HCT116 (cell line): ENCODE data around the gene TFIP11.

ENCODE experiments used
- EZH2 ChIP-seq: fragments of 200-600 bp; sonication (generic); IDR thresholded peaks from 2 replicates; pipeline ENCODE4 v1.6.1; 2017; ENCODE audit warnings: antibody characterized with exemption, mixed run types
- POLR2AphosphoS5 ChIP-seq: IDR thresholded peaks from 2 replicates; pipeline ENCODE4 v1.6.1; 2011; ENCODE audit warnings: mild to moderate bottlenecking, low read depth, low read length, moderate library complexity
- TCF7L2 ChIP-seq: IDR thresholded peaks from 2 replicates; pipeline ENCODE4 v1.7.0; 2011; ENCODE audit warnings: borderline replicate concordance, inconsistent platforms; ENCODE audit not compliant: insufficient read depth, insufficient read length; ENCODE audit errors: extremely low read depth
- TF ChIP-seq, protein P1 (sequence below): IDR thresholded peaks from 2 replicates; pipeline ENCODE4 v1.6.1; 2012
- TF ChIP-seq, protein P2 (sequence below), 3 experiments: fragments of 200-600 bp in 1 of 3; sonication (generic) in 1 of 3; IDR thresholded peaks in 2 of 3; conservative IDR thresholded peaks in 1 of 3; 2 replicates each; pipeline ENCODE4 v1.5.1; 2012 to 2017; ENCODE audit warnings: low read depth in 2 of 3, low read length in 2 of 3, antibody characterized with exemption in 1 of 3, borderline replicate concordance in 1 of 3, control low read depth in 1 of 3, mild to moderate bottlenecking in 1 of 3, mixed read lengths in 1 of 3, mixed run types in 1 of 3, moderate library complexity in 1 of 3; ENCODE audit not compliant: insufficient read depth in 1 of 3

DNA sequence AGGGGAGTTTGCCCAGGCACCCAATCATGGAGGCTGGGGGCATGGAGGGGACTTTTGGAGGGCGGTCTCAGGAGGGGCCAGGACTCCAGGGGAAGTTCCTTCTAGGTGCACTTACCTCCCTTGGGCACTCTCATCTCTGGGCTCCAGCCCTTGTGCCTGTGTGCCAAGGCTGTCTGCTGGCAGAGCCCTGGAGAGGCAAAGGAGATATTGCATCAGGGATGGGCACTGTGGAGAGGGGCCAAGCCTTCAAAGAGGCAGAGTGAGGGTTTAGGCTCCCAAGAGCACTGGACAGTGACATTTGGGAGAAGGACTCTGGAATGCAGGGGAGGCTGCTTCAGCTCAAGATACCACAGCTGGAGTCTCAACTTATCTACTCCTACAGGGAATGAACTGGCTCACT lies 32.2 kb upstream of the TFIP11 start:
- TF ChIP-seq POLR2AphosphoS5 (no peak), TCF7L2 (no peak), EZH2 (no peak)
- TF ChIP-seq, protein P1, sequence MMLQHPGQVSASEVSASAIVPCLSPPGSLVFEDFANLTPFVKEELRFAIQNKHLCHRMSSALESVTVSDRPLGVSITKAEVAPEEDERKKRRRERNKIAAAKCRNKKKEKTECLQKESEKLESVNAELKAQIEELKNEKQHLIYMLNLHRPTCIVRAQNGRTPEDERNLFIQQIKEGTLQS, result no peak
- TF ChIP-seq, protein P2, sequence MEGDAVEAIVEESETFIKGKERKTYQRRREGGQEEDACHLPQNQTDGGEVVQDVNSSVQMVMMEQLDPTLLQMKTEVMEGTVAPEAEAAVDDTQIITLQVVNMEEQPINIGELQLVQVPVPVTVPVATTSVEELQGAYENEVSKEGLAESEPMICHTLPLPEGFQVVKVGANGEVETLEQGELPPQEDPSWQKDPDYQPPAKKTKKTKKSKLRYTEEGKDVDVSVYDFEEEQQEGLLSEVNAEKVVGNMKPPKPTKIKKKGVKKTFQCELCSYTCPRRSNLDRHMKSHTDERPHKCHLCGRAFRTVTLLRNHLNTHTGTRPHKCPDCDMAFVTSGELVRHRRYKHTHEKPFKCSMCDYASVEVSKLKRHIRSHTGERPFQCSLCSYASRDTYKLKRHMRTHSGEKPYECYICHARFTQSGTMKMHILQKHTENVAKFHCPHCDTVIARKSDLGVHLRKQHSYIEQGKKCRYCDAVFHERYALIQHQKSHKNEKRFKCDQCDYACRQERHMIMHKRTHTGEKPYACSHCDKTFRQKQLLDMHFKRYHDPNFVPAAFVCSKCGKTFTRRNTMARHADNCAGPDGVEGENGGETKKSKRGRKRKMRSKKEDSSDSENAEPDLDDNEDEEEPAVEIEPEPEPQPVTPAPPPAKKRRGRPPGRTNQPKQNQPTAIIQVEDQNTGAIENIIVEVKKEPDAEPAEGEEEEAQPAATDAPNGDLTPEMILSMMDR (IDR thresholded peaks at IDR 0.05 in 2 of 3, conservative IDR thresholded peaks at IDR 0.05 in 1 of 3; ENCODE audit: borderline replicate concordance in 1 of 3, insufficient read depth in 1 of 3, low read depth in 2 of 3, low read length in 2 of 3), result no peak
